Stimulated activated naive CD8-positive, alpha-beta T cell treated with anti-CD3 and anti-CD28 coated beads, Interleukin-15, Interleukin-2, amounts not matched to agents 100 ng/mL and 50 ng/mL, for 24 hours (primary cell): ENCODE measurements around the gene CCAR1.
"Not testable (repeated sequence)": the region's sequence is repeated elsewhere in the genome, so short reads cannot be mapped to it uniquely, and the experiment has no call there.

Source experiments
- H3K27ac Mint-ChIP-seq: one replicate; pipeline ENCODE4 v1.8.0; 2021; ENCODE audit warnings: mild to moderate bottlenecking, mixed read lengths
- H3K27me3 Mint-ChIP-seq: one replicate; pipeline ENCODE4 v1.8.0; 2021; ENCODE audit warnings: mixed read lengths
- H3K36me3 Mint-ChIP-seq: one replicate; pipeline ENCODE4 v1.8.0; 2021; ENCODE audit warnings: low read depth, mixed read lengths
- H3K4me1 Mint-ChIP-seq: one replicate; pipeline ENCODE4 v1.8.0; 2021; ENCODE audit warnings: low read depth, mixed read lengths
- H3K4me3 Mint-ChIP-seq: one replicate; pipeline ENCODE4 v1.8.0; 2021; ENCODE audit warnings: mild to moderate bottlenecking, mixed read lengths
- H3K9me3 Mint-ChIP-seq: one replicate; pipeline ENCODE4 v1.8.0; 2021; ENCODE audit warnings: mixed read lengths

CCAR1 gene

GRCh38 chr10:68829952-68830351 is 108.9 kb downstream of the CCAR1 start:
- H3K4me3 Mint-ChIP-seq = no peak overlapping the region
- no peaks in the 10 kb centered on the region for H3K9me3 Mint-ChIP-seq
- H3K36me3 Mint-ChIP-seq = no peaks in the 10 kb centered on the region
- H3K27me3 Mint-ChIP-seq = no peaks in the 10 kb centered on the region
- H3K27ac Mint-ChIP-seq = no peak overlapping the region
- H3K4me1 Mint-ChIP-seq = peaks cover 13% of the 10 kb centered on the region

- H3K27ac Mint-ChIP-seq = no peak overlapping the region
- H3K9me3 Mint-ChIP-seq = no peaks in the 10 kb centered on the region
- no peaks in the 10 kb centered on the region for H3K36me3 Mint-ChIP-seq
- peaks cover 5% of the 10 kb centered on the region for H3K4me1 Mint-ChIP-seq
- no peak overlapping the region for H3K4me3 Mint-ChIP-seq
- no peaks in the 10 kb centered on the region for H3K27me3 Mint-ChIP-seq
Observed at GRCh38 chr10:68831961-68832455, 111.0 kb downstream of the CCAR1 start.

- H3K27me3 Mint-ChIP-seq = no peaks in the 10 kb centered on the region
- H3K4me1 Mint-ChIP-seq = peaks cover 5% of the 10 kb centered on the region
- H3K4me3 Mint-ChIP-seq = no peak overlapping the region
- no peaks in the 10 kb centered on the region for H3K9me3 Mint-ChIP-seq
- no peak overlapping the region for H3K27ac Mint-ChIP-seq
- no peaks in the 10 kb centered on the region for H3K36me3 Mint-ChIP-seq
Observed at GRCh38 chr10:68832601-68833000, 111.6 kb downstream of the CCAR1 start.

GRCh38 chr10:68837626-68838322 is 116.7 kb downstream of the CCAR1 start:
- H3K4me3 Mint-ChIP-seq = no peak overlapping the region
- no peaks in the 10 kb centered on the region for H3K36me3 Mint-ChIP-seq
- H3K9me3 Mint-ChIP-seq = no peaks in the 10 kb centered on the region
- H3K27me3 Mint-ChIP-seq = no peaks in the 10 kb centered on the region
- no peak overlapping the region for H3K27ac Mint-ChIP-seq
- H3K4me1 Mint-ChIP-seq = no peaks in the 10 kb centered on the region

GRCh38 chr10:68840650-68841049 is 119.6 kb downstream of the CCAR1 start:
- H3K27ac Mint-ChIP-seq, H3K4me1 Mint-ChIP-seq, H3K9me3 Mint-ChIP-seq, H3K27me3 Mint-ChIP-seq, H3K36me3 Mint-ChIP-seq, H3K4me3 Mint-ChIP-seq: not testable (repeated sequence)
